HL-60 (cell line): ENCODE data around the gene GRIN1.

Experiments
- DNase-seq, 2 experiments: peaks; one replicate each; pipeline ENCODE4 v3.0.0-alpha.2; 2010 to 2020; ENCODE audit warnings: low read depth in 1 of 2, low spot score in 1 of 2
- H3K27ac ChIP-seq: fragments of 250-450 bp; sonication (Bioruptor Pico); replicated peaks from 2 replicates; pipeline ENCODE4 v1.5.1; 2020; ENCODE audit warnings: mild to moderate bottlenecking, moderate library complexity
- H3K27me3 ChIP-seq: fragments of 250-450 bp; sonication (Bioruptor Pico); 2 replicates; pipeline ENCODE4 v1.5.1; 2021; ENCODE audit warnings: mild to moderate bottlenecking, moderate library complexity; ENCODE audit not compliant: insufficient read depth, poor library complexity, severe bottlenecking
- H3K4me3 ChIP-seq: replicated peaks from 2 replicates; pipeline ENCODE4 v1.5.1; 2011; ENCODE audit warnings: mild to moderate bottlenecking, control low read depth, low read length; ENCODE audit not compliant: insufficient read depth
- CTCF ChIP-seq: IDR thresholded peaks from one replicate; pipeline ENCODE4 v1.5.1; 2011; ENCODE audit warnings: low read length, control low read depth, inconsistent platforms; ENCODE audit not compliant: insufficient read depth
- GABPA ChIP-seq: IDR thresholded peaks from 2 replicates; pipeline ENCODE4 v1.6.1; 2012; ENCODE audit warnings: low read depth
- POLR2AphosphoS5 ChIP-seq: IDR thresholded peaks from 2 replicates; pipeline ENCODE4 v1.6.1; 2012; ENCODE audit warnings: low read depth
- REST ChIP-seq: IDR thresholded peaks from 2 replicates; pipeline ENCODE4 v1.6.1; 2012; ENCODE audit warnings: low read depth; ENCODE audit not compliant: insufficient replicate concordance
- SPI1 ChIP-seq: IDR thresholded peaks from 2 replicates; pipeline ENCODE4 v1.6.1; 2012; ENCODE audit warnings: low read depth, mild to moderate bottlenecking, borderline replicate concordance

The GRIN1 gene

GRCh38 chr9:137160716-137161557 is 22.0 kb downstream of the GRIN1 start:
- Histone ChIP-seq H3K27me3 (peaks cover 66% of the 10 kb centered on the region), H3K4me3 (no peak overlapping the region), H3K27ac (no peak overlapping the region)
- TF ChIP-seq POLR2AphosphoS5 (no peak), GABPA (no peak), SPI1 (no peak), CTCF (no peak)
- no peak for DNase-seq

DNA sequence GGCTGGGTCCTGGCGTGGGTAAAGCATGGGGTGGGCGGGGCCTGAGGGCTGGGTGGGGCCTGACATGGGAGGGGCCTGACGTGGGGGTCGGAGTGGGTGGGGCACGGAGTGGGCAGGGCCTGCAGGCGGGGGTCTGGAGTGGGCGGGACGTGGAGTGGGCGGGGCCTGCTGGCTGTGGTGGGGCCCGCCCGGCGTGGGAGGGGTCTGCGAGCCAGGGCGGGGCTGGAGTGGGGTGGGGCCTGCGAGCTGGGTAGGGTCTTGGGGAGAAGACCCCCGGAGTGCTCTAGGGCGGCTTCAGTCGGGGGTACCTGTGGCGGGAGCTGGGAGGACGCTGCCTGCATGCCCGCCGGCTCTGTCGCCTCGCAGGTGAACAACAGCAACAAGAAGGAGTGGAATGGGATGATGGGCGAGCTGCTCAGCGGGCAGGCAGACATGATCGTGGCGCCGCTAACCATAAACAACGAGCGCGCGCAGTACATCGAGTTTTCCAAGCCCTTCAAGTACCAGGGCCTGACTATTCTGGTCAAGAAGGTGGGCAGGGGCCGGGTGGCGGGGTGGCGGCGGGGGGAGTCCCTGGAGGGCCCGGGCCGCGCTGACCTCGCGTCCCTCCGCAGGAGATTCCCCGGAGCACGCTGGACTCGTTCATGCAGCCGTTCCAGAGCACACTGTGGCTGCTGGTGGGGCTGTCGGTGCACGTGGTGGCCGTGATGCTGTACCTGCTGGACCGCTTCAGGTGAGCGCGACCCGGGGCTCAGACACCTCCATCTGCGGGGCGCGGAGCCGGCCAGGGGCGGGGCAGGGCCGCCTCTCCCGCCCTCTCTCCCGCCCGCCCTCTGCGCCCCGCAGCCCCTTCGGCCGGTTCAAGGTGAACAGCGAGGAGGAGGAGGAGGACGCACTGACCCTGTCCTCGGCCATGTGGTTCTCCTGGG is 22.9 kb downstream of the GRIN1 start:
- DNase-seq: no peak
- Histone ChIP-seq H3K27me3 (peaks cover 61% of the 10 kb centered on the region), H3K27ac (no peak overlapping the region), H3K4me3 (no peak overlapping the region)
- TF ChIP-seq GABPA: no peak
- no peak for TF ChIP-seq POLR2AphosphoS5

GRCh38 chr9:137162505-137163364 is 23.8 kb downstream of the GRIN1 start:
- peaks cover 64% of the 10 kb centered on the region for H3K27me3 ChIP-seq
- H3K4me3 ChIP-seq: no peak overlapping the region
- H3K27ac ChIP-seq: no peak overlapping the region
- no peak for TF ChIP-seq GABPA
- TF ChIP-seq POLR2AphosphoS5: no peak
- no peak for TF ChIP-seq REST
- TF ChIP-seq SPI1: no peak
- no peak for TF ChIP-seq CTCF
- peak in 1 of 2 experiments; percentile 41 for DNase-seq

DNA sequence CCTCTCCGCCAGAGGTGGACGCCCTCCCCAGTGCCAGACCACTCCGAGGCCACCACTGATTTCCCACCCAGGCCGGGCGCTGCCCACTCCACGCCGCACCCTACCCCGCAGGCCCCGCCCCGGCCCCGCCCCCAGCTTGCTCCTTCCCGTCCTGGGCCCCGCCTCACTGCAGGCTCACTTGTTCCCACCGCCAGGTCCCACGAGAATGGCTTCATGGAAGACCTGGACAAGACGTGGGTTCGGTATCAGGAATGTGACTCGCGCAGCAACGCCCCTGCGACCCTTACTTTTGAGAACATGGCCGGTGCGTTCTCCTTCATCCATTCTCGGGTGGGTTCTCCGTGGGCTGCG is 24.4 kb downstream of the GRIN1 start:
- TF ChIP-seq POLR2AphosphoS5: no peak
- TF ChIP-seq GABPA: no peak
- no peak for TF ChIP-seq SPI1
- no peak for TF ChIP-seq CTCF
- DNase-seq: no peak
- peaks cover 65% of the 10 kb centered on the region for H3K27me3 ChIP-seq
- no peak overlapping the region for H3K27ac ChIP-seq
- H3K4me3 ChIP-seq: no peak overlapping the region
